Measurements from ENCODE around the gene SIGLEC14. TPM values are rescaled to one million over a fixed set of nuclear protein-coding genes. Genes with fewer than 3 reads are reported as not detected.

Gene SIGLEC14
- total RNA-seq, 1 donor from 2014 or later, result not detected

- Mint-ChIP-seq H3K9me3 (ENCODE audit: low read depth) (no peaks in the 10 kb centered on the region), H3K27me3 (no peaks in the 10 kb centered on the region), H3K4me1 (ENCODE audit: low read depth) (peaks cover 25% of the 10 kb centered on the region), H3K36me3 (ENCODE audit: insufficient read depth) (peaks cover 4% of the 10 kb centered on the region), H3K4me3 (ENCODE audit: low read depth) (peak overlapping the region; percentile 85), H3K27ac (peak overlapping the region; percentile 89)
- peak; percentile 46 for DNase-seq (ENCODE audit: low spot score, unreplicated experiment)
- TF ChIP-seq, protein P1, sequence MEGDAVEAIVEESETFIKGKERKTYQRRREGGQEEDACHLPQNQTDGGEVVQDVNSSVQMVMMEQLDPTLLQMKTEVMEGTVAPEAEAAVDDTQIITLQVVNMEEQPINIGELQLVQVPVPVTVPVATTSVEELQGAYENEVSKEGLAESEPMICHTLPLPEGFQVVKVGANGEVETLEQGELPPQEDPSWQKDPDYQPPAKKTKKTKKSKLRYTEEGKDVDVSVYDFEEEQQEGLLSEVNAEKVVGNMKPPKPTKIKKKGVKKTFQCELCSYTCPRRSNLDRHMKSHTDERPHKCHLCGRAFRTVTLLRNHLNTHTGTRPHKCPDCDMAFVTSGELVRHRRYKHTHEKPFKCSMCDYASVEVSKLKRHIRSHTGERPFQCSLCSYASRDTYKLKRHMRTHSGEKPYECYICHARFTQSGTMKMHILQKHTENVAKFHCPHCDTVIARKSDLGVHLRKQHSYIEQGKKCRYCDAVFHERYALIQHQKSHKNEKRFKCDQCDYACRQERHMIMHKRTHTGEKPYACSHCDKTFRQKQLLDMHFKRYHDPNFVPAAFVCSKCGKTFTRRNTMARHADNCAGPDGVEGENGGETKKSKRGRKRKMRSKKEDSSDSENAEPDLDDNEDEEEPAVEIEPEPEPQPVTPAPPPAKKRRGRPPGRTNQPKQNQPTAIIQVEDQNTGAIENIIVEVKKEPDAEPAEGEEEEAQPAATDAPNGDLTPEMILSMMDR (IDR thresholded peaks at IDR 0.05; ENCODE audit: unreplicated experiment), result no peak
These were observed 43.3 kb upstream of the SIGLEC14 start for GRCh38 chr19:51689751-51690453.

GRCh38 chr19:51688671-51689571, 42.3 kb upstream of the SIGLEC14 start:
- Mint-ChIP-seq H3K4me3 (ENCODE audit: low read depth) (peak overlapping the region; percentile 85), H3K4me1 (ENCODE audit: low read depth) (peaks cover 25% of the 10 kb centered on the region), H3K36me3 (ENCODE audit: insufficient read depth) (no peaks in the 10 kb centered on the region), H3K27ac (peak overlapping the region; percentile 82), H3K27me3 (no peaks in the 10 kb centered on the region), H3K9me3 (ENCODE audit: low read depth) (no peaks in the 10 kb centered on the region)
- TF ChIP-seq, protein P1 (IDR thresholded peaks at IDR 0.05; ENCODE audit: unreplicated experiment), result no peak
- DNase-seq (ENCODE audit: low spot score, unreplicated experiment), result peak; percentile 67

DNA sequence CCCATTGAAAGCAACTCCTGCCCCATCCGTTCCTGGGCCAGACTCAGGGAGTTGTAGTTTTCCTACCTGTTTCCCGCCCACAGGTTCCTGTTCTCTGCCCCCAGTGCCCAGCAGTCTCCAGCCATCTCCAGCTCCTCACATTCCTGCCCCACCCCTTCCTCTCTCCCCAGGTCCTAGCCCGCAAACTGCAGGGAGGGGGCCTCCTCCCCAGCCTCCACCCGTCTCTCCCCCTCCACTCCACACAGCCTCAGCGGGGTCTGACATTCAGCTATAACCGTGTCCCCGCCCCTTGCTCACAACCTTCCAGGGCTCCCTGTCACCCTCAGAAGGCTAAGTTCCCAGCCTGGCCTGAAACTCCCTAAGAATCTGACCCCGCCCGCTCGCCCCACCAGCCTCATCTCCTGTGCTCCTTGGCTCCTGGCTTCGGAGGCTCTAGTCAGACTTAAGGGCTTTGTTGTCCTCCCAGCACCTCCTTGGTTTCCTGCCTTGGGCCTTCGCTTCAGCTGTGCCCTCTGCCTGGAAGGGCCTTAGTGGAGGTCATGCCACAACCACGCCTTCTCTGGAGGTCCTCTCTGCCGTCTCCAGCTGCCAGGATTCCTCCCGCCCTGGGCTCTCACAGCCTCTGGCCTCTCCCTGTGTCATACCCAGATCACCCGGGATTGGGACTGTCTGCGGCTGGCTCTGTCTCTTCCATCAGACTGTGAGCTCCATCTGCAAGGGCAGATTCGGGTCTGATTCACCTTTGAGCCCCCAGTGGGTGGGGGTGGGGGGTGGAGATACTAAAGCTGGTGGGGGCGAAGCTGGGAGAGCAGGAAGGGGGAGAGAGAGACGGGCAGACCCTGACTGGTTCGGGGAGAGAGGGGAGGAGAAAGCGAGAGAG, 41.4 kb upstream of the SIGLEC14 start:
- Mint-ChIP-seq H3K27ac (peak overlapping the region; percentile 82), H3K9me3 (ENCODE audit: low read depth) (no peaks in the 10 kb centered on the region), H3K27me3 (no peaks in the 10 kb centered on the region), H3K4me3 (ENCODE audit: low read depth) (peak overlapping the region; percentile 80), H3K36me3 (ENCODE audit: insufficient read depth) (no peaks in the 10 kb centered on the region), H3K4me1 (ENCODE audit: low read depth) (peaks cover 25% of the 10 kb centered on the region)
- TF ChIP-seq, protein P1 (IDR thresholded peaks at IDR 0.05; ENCODE audit: unreplicated experiment), result no peak
- no peak for DNase-seq (ENCODE audit: low spot score, unreplicated experiment)

GRCh38 chr19:51686171-51686570, 39.5 kb upstream of the SIGLEC14 start:
- no peak for DNase-seq (ENCODE audit: low spot score, unreplicated experiment)
- H3K36me3 Mint-ChIP-seq (ENCODE audit: insufficient read depth), result no peaks in the 10 kb centered on the region
- no peak overlapping the region for H3K27ac Mint-ChIP-seq
- TF ChIP-seq, protein P1 (IDR thresholded peaks at IDR 0.05; ENCODE audit: unreplicated experiment), result no peak
- H3K27me3 Mint-ChIP-seq, result no peaks in the 10 kb centered on the region
- H3K4me3 Mint-ChIP-seq (ENCODE audit: low read depth), result no peak overlapping the region
- no peaks in the 10 kb centered on the region for H3K9me3 Mint-ChIP-seq (ENCODE audit: low read depth)
- peaks cover 15% of the 10 kb centered on the region for H3K4me1 Mint-ChIP-seq (ENCODE audit: low read depth)
